ENCODE measurements around the gene TMEM235. TPM values are rescaled to one million over a fixed set of nuclear protein-coding genes. Genes with fewer than 3 reads are reported as not detected.

Gene TMEM235
- total and polyA plus RNA-seq, 4 donors, result 1.2 to 2.3 (median 1.9) TPM

DNA sequence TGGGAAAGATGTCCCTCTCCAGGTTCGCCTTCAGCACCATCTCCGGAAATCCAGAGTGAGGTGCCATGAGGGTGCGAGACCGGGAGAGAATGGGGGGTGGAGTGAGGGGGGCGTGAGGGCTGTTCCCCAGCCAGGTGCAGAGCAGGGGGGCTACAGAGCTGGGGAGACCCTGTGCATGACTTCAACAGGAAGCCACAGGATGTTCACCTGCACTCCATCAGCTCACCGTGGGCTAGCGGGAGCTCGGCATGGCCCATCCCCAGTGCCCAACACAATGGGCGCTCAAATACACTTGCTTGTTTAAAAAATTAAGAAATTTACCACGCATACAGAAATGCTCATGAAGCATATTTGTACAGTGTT is 27.7 kb downstream of the TMEM235 start:
- WGBS (ENCODE audit: insufficient coverage), result 90% methylated on average over 2 of the region's 10 CpGs
- H3K27me3 ChIP-seq (ENCODE audit: control insufficient read depth, insufficient read depth, low read length), result peaks cover 5% of the 10 kb centered on the region
- H3K4me1 ChIP-seq (ENCODE audit: control insufficient read depth, insufficient read depth, low read length), result peaks cover 34% of the 10 kb centered on the region
- H3K4me3 ChIP-seq (ENCODE audit: low read depth, low read length), result no peak overlapping the region
- no peaks in the 10 kb centered on the region for H3K9me3 ChIP-seq (ENCODE audit: control insufficient read depth, insufficient read depth, low read length)
- no peak overlapping the region for H3K27ac ChIP-seq (ENCODE audit: low read depth, low read length)
- no peak for DNase-seq (ENCODE audit: low read depth in 4 of 6, low spot score in 6 of 6)
- H3K36me3 ChIP-seq (ENCODE audit: control insufficient read depth, insufficient read depth, low read length), result no peaks in the 10 kb centered on the region

DNA sequence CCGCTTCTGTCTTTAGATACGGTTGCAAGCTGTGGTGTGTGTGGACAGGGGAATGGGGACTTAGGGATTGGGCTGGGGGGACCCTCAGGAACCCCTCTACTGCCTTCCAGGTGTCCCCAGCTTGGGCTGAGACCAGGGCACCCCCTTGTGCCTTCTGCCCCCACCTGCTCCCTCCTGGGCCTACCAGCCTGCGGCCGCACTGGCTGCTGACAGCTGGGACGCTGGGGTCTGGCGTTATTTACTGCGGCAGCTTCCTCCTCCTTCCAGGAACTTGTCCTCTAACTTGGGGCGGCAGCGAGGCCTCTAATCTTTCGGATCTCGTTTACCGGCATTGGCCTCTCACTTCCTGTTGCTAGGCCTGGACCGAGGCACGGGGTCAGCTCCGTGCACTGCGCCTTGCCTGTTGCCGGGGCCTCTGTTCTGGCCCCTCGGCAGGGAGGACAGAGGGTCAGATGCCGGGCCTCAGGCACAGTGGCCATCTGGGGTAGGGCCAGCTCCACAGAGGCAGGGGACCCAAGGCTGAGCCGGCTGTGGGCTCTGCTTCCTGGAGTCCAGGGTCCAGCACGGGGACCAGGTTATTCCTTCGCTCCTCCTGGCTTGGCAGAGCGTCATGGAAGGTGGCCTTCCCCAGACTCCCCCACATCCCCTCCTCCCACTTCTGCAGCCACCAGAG is 31.8 kb downstream of the TMEM235 start:
- DNase-seq (ENCODE audit: low read depth in 4 of 6, low spot score in 6 of 6), result no peak
- Histone ChIP-seq H3K27me3 (ENCODE audit: control insufficient read depth, insufficient read depth, low read length) (peaks cover under 1% of the 10 kb centered on the region), H3K4me3 (ENCODE audit: low read depth, low read length) (no peak overlapping the region), H3K4me1 (ENCODE audit: control insufficient read depth, insufficient read depth, low read length) (peaks cover 23% of the 10 kb centered on the region), H3K9me3 (ENCODE audit: control insufficient read depth, insufficient read depth, low read length) (no peaks in the 10 kb centered on the region), H3K27ac (ENCODE audit: low read depth, low read length) (no peak overlapping the region), H3K36me3 (ENCODE audit: control insufficient read depth, insufficient read depth, low read length) (no peaks in the 10 kb centered on the region)
- WGBS (ENCODE audit: insufficient coverage), result 51% methylated on average over 22 of the region's 23 CpGs

DNA sequence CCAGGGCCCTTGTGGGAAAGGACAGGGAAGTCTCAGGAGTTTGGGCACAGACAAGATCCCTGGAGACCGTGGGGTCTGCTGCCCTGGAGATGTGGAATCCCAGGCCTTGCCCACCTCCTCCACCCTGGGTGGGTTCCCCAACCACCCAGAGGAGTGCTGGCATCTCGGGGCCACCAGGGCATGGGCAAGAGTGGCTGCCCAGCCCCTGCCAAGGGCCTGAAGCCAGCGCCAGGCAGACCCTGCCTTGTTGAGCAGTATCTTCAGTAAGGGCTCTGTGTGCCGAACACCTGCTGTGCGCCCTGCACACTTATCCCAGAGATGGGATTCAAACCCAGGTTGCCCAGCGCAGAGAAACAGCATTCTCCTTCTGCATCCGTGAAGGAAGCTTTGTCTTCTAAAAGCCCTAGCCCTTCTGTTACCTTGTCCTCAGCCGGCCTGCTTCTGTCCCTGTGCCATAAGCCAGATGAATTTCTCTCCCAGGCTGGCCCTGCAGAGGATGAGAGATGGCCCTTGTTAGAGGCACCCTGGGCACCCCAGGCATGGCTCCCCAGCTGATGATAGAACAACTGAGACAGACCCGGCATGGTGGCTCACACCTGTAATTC is 32.4 kb downstream of the TMEM235 start:
- H3K9me3 ChIP-seq (ENCODE audit: control insufficient read depth, insufficient read depth, low read length), result no peaks in the 10 kb centered on the region
- H3K27ac ChIP-seq (ENCODE audit: low read depth, low read length), result no peak overlapping the region
- peaks cover 25% of the 10 kb centered on the region for H3K4me1 ChIP-seq (ENCODE audit: control insufficient read depth, insufficient read depth, low read length)
- peaks cover 4% of the 10 kb centered on the region for H3K27me3 ChIP-seq (ENCODE audit: control insufficient read depth, insufficient read depth, low read length)
- no peak overlapping the region for H3K4me3 ChIP-seq (ENCODE audit: low read depth, low read length)
- no peak for DNase-seq (ENCODE audit: low read depth in 4 of 6, low spot score in 6 of 6)
- WGBS (ENCODE audit: insufficient coverage), result 76% methylated on average over 9 of the region's 9 CpGs
- no peaks in the 10 kb centered on the region for H3K36me3 ChIP-seq (ENCODE audit: control insufficient read depth, insufficient read depth, low read length)

DNA sequence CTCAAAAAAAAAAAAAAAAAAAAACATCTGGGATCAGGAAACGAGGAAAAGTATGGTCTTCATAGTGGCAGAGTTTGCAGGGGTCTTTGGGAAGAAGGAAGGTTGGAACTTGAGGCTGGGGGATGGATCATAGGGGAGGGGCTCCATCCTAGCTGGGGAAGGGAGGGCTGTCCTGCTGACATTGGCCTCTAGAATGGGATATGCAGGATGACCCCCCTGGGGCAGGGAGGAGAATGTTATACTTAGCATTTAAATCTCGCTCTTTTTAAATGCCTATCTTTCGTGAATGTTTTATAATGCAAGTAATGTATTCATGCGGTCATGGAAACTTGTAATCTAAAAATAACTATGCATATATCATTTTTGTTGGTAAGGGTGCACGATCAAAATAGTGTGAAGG is 33.2 kb downstream of the TMEM235 start:
- Histone ChIP-seq H3K4me3 (ENCODE audit: low read depth, low read length) (no peak overlapping the region), H3K27ac (ENCODE audit: low read depth, low read length) (no peak overlapping the region), H3K9me3 (ENCODE audit: control insufficient read depth, insufficient read depth, low read length) (no peaks in the 10 kb centered on the region), H3K36me3 (ENCODE audit: control insufficient read depth, insufficient read depth, low read length) (no peaks in the 10 kb centered on the region), H3K4me1 (ENCODE audit: control insufficient read depth, insufficient read depth, low read length) (peaks cover 28% of the 10 kb centered on the region), H3K27me3 (ENCODE audit: control insufficient read depth, insufficient read depth, low read length) (peaks cover 11% of the 10 kb centered on the region)
- WGBS (ENCODE audit: insufficient coverage), result 43% methylated on average over 1 of the region's 5 CpGs
- no peak for DNase-seq (ENCODE audit: low read depth in 4 of 6, low spot score in 6 of 6)

DNA sequence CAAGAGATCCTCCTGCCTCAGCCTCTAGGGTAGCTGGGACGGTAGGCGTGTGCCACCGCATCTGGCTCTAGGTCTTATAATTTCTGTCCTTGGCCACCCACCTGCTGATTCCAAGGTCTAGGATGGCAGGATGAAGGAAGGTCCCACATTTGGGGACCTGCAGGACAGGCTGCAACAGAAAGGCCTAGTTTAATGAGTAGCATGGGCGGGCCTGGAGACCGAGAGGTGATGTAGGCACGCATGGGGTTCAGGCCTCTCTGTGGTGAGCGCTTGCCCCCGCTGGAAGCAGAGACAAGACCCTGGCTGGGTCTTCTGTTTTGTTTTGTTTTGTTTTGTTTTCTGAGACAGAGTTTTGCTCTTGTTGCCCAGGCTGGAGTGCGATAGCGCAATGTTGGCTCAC is 33.7 kb downstream of the TMEM235 start:
- peaks cover 34% of the 10 kb centered on the region for H3K4me1 ChIP-seq (ENCODE audit: control insufficient read depth, insufficient read depth, low read length)

DNA sequence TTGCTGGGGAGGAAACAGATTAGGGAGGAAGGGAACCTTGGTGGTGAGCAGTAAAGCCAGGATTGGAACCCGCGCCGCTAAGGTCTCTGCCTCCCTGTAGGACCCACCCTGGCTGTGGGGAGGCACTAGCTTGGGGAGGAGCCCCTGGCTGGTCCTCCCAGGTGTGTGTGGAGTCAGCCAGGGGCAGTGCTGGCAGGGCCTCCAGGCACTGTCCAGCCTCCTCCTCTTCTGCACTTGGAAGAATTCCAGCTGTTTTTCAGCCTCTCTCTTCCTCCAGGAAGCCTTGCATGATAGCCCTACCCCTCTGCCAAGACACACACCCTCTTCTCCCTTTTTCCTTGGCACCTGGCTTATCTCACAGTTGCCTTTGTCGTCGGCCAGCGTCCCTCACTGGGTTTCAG is 34.8 kb downstream of the TMEM235 start:
- peaks cover 40% of the 10 kb centered on the region for H3K4me1 ChIP-seq (ENCODE audit: control insufficient read depth, insufficient read depth, low read length)
- no peak overlapping the region for H3K27ac ChIP-seq (ENCODE audit: low read depth, low read length)
- WGBS (ENCODE audit: insufficient coverage), result 76% methylated on average over 6 of the region's 6 CpGs

More for the DNA sequence above, 33.7 kb downstream of the TMEM235 start:
- Histone ChIP-seq H3K27ac (ENCODE audit: low read depth, low read length) (no peak overlapping the region), H3K36me3 (ENCODE audit: control insufficient read depth, insufficient read depth, low read length) (no peaks in the 10 kb centered on the region), H3K4me3 (ENCODE audit: low read depth, low read length) (no peak overlapping the region), H3K9me3 (ENCODE audit: control insufficient read depth, insufficient read depth, low read length) (no peaks in the 10 kb centered on the region), H3K27me3 (ENCODE audit: control insufficient read depth, insufficient read depth, low read length) (peaks cover 15% of the 10 kb centered on the region)
- 77% methylated on average over 10 of the region's 10 CpGs for WGBS (ENCODE audit: insufficient coverage)
- no peak for DNase-seq (ENCODE audit: low read depth in 4 of 6, low spot score in 6 of 6)

DNA sequence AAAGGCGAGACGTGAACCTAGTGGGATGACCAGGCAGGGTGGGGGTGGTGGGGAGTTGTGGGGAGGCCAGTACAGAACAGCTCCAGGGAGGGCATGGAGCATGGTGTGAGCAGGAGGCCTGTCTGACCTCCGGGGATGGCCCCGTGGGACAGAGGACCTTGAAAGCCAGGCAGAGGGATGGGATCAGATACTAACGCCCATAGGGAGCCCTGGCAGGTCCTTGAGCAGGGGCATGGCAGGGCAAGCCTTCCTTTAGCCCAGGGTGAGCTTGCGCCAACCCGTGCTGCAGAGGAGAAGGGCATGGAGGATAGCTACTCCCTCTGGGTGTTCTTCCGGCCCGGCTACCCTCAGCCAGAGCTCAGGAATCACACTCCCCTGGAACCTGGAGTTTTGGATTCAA is 35.3 kb downstream of the TMEM235 start:
- DNase-seq (ENCODE audit: low read depth in 4 of 6, low spot score in 6 of 6), result no peak
- WGBS (ENCODE audit: insufficient coverage), result 70% methylated on average over 7 of the region's 9 CpGs
- H3K36me3 ChIP-seq (ENCODE audit: control insufficient read depth, insufficient read depth, low read length), result no peaks in the 10 kb centered on the region
- H3K27ac ChIP-seq (ENCODE audit: low read depth, low read length), result no peak overlapping the region
- no peak overlapping the region for H3K4me3 ChIP-seq (ENCODE audit: low read depth, low read length)
- H3K9me3 ChIP-seq (ENCODE audit: control insufficient read depth, insufficient read depth, low read length), result no peaks in the 10 kb centered on the region
- H3K4me1 ChIP-seq (ENCODE audit: control insufficient read depth, insufficient read depth, low read length), result peaks cover 40% of the 10 kb centered on the region
- peaks cover 18% of the 10 kb centered on the region for H3K27me3 ChIP-seq (ENCODE audit: control insufficient read depth, insufficient read depth, low read length)

More for the DNA sequence above, 34.8 kb downstream of the TMEM235 start:
- no peak overlapping the region for H3K4me3 ChIP-seq (ENCODE audit: low read depth, low read length)
- no peak for DNase-seq (ENCODE audit: low read depth in 4 of 6, low spot score in 6 of 6)
- H3K36me3 ChIP-seq (ENCODE audit: control insufficient read depth, insufficient read depth, low read length), result no peaks in the 10 kb centered on the region
- no peaks in the 10 kb centered on the region for H3K9me3 ChIP-seq (ENCODE audit: control insufficient read depth, insufficient read depth, low read length)
- H3K27me3 ChIP-seq (ENCODE audit: control insufficient read depth, insufficient read depth, low read length), result peaks cover 18% of the 10 kb centered on the region

DNA sequence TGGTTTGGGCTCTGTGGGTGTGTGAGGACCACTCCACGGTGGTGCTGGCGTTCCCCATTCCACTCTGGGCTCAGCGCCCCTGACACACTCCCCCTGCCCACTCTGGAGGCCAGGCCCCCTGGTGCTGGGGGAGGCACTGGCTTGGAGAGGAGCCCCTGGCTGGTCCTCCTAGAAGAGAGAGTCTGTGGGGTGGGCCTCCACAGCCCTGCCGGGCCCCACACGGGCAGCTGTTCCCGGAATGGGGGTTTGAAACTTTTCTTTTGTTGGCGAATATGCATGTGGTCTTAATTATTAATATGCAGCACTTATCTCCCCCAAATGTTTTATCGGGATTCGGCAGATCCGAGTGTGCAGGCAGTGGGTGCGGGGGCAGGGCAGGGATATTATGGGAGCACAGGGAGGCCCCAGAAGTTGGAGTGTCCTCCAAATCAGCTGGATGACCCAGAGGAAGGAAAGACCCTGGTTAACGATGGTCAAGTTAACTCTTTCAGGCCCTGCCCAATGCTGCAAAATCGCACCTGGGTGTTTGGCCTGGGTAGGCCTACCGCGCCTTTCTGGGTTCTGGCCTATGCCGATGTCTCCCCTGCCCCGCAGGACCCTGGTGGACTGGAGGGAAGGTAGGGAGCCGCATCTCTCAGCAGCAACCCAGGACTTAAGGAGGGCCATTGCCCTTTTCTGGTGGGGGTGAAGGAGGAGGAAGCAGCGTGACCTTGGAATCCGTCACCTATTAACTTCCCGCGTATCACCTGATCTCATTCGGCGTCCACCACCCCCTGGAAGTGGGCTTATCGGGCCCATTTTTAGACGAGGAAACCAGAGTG is 36.0 kb downstream of the TMEM235 start:
- no peaks in the 10 kb centered on the region for H3K36me3 ChIP-seq (ENCODE audit: control insufficient read depth, insufficient read depth, low read length)
- H3K4me1 ChIP-seq (ENCODE audit: control insufficient read depth, insufficient read depth, low read length), result peaks cover 40% of the 10 kb centered on the region
- H3K9me3 ChIP-seq (ENCODE audit: control insufficient read depth, insufficient read depth, low read length), result no peaks in the 10 kb centered on the region
- 70% methylated on average over 19 of the region's 26 CpGs for WGBS (ENCODE audit: insufficient coverage)
- H3K4me3 ChIP-seq (ENCODE audit: low read depth, low read length), result no peak overlapping the region
- H3K27ac ChIP-seq (ENCODE audit: low read depth, low read length), result no peak overlapping the region
- H3K27me3 ChIP-seq (ENCODE audit: control insufficient read depth, insufficient read depth, low read length), result peaks cover 18% of the 10 kb centered on the region
- DNase-seq (ENCODE audit: low read depth in 4 of 6, low spot score in 6 of 6), result no peak

DNA sequence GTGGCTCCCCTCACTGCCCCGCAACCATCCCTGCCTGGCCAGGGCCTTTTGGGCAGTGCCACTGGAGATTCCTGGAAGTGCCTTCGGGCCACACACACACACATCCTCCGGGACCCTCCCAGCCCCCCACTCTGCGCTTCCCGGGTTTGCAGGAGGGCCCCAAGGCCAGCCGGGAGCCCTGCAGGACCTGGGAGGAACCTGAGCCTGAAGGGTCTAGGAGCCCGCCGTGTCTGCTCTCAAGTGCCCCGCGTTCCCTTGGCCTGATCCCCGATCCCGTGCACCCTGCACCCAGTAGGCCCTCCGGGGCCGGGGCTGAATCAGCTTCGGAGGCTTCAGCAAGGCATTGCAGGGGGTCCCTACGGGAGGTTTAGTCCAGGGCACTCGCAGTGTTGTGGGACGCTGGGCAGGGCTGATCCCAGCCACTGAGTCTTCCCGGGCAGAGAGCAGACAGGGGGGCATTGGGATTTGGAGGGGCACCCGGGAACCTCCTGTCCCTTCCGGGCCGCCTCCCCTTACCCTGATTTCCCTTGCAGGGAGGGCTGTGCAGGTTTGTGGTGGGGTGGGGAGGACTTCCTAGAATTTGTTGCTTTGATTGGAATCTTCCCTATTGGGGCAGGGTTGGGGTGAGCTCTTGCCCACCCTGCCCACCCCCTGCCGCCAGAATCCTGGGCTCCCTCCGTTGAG is 36.9 kb downstream of the TMEM235 start:
- H3K4me3 ChIP-seq (ENCODE audit: low read depth, low read length), result no peak overlapping the region
- H3K9me3 ChIP-seq (ENCODE audit: control insufficient read depth, insufficient read depth, low read length), result no peaks in the 10 kb centered on the region
- H3K4me1 ChIP-seq (ENCODE audit: control insufficient read depth, insufficient read depth, low read length), result peaks cover 35% of the 10 kb centered on the region
- H3K27me3 ChIP-seq (ENCODE audit: control insufficient read depth, insufficient read depth, low read length), result peaks cover 20% of the 10 kb centered on the region
- DNase-seq (ENCODE audit: low read depth in 4 of 6, low spot score in 6 of 6), result no peak
- 38% methylated on average over 21 of the region's 24 CpGs for WGBS (ENCODE audit: insufficient coverage)
- no peaks in the 10 kb centered on the region for H3K36me3 ChIP-seq (ENCODE audit: control insufficient read depth, insufficient read depth, low read length)
- no peak overlapping the region for H3K27ac ChIP-seq (ENCODE audit: low read depth, low read length)

Measured in spinal cord (tissue), 10 donors.